Effector memory CD8-positive, alpha-beta T cell (primary cell): ENCODE results near the gene SHMT2.
A peak's percentile ranks its signal among the peaks of the same experiment; 100 is the strongest.

Source experiments
- ATAC-seq: fragments of 150-1000 bp; cut with Tn5 transposase; replicated peaks from 2 replicates; pipeline ENCODE4 v1.10.0; 2021; ENCODE audit warnings: mild to moderate bottlenecking, moderate library complexity
- DNase-seq, 3 experiments: peaks; one replicate each; pipeline ENCODE4 v3.0.0; 2021
- H3K27ac Mint-ChIP-seq, 2 donors: one replicate each; pipeline ENCODE4 v1.8.0; 2022; ENCODE audit warnings: mild to moderate bottlenecking in 2 of 2, mixed read lengths in 2 of 2, moderate library complexity in 2 of 2
- H3K27me3 Mint-ChIP-seq, 2 donors: one replicate each; pipeline ENCODE4 v1.8.0; 2022; ENCODE audit warnings: mixed read lengths in 2 of 2
- H3K36me3 Mint-ChIP-seq: one replicate; pipeline ENCODE4 v1.8.0; 2022; ENCODE audit warnings: mild to moderate bottlenecking, moderate library complexity, mixed read lengths; ENCODE audit not compliant: insufficient read depth
- H3K4me1 Mint-ChIP-seq, 2 donors: one replicate each; pipeline ENCODE4 v1.8.0; 2022; ENCODE audit warnings: low read depth in 2 of 2, mixed read lengths in 2 of 2
- H3K4me3 Mint-ChIP-seq, 2 donors: one replicate each; pipeline ENCODE4 v1.8.0; 2022; ENCODE audit warnings: mild to moderate bottlenecking in 2 of 2, mixed read lengths in 2 of 2, moderate library complexity in 2 of 2
- H3K9me3 Mint-ChIP-seq, 2 donors: one replicate each; pipeline ENCODE4 v1.8.0; 2022; ENCODE audit warnings: mixed read lengths in 2 of 2

Gene SHMT2

DNA sequence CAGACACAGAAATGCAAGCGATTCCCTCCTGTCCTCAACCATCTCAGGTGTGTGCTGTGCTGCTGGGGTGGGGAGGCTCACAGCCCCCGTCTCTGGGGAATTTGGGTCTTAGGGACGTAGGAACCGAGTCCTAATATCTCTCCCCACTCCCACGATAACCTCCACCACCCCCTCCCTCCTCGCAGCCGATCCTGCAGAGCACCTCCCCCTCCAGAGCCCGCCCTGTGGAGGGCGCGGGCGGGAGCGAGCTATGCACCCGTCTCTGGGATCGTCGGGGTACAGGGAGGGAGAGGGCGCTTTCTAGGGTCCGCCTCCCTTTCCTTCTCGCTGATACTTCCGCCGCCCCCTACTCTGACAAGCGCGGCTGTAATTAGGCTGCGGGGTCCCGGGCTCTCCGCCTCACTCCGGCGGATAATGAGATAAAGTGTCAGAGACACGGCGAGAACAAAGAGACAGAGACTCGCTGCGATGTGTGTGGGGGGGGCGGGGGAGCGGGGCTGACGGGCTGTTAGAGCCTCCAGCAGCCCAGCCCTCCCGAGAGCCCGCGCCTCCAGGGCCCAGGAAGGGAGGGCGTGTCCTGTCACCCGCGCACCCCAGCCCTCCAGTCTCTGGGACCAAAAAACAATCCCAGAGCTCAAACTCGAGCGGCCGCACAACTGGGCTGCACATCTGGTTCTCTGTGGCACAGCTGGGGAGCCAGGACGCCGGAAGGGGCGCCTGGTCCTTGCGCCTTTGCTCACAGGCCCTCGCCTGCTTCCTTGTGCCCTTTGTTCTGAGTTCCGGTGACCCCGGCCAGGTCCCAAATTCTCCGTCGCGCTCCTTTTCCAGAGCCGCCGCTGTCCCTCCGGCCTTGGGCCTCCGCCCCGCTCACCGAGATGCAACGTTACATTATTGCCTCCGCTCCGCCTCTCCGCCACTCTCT is 8.7 kb downstream of the SHMT2 start:
- Mint-ChIP-seq H3K9me3 (no peaks in the 10 kb centered on the region), H3K4me1 (peaks cover 57 to 61% of the 10 kb centered on the region in 2 donors), H3K4me3 (peak overlapping the region; percentile 82 to 91), H3K27ac (peak overlapping the region in 1 of 2 donors; percentile 32), H3K36me3 (peaks cover 26% of the 10 kb centered on the region), H3K27me3 (peaks cover 69 to 82% of the 10 kb centered on the region in 2 donors)
- ATAC-seq (no peak), DNase-seq (no peak)

GRCh38 chr12:57238854-57239554 is 9.5 kb downstream of the SHMT2 start:
- ATAC-seq = peak; percentile 67
- peaks cover 75 to 90% of the 10 kb centered on the region in 2 donors for H3K27me3 Mint-ChIP-seq
- H3K9me3 Mint-ChIP-seq = no peaks in the 10 kb centered on the region
- DNase-seq = peak; percentile 87 to 88 (median 88)
- peaks cover 60 to 67% of the 10 kb centered on the region in 2 donors for H3K4me1 Mint-ChIP-seq
- H3K36me3 Mint-ChIP-seq = peaks cover 29% of the 10 kb centered on the region
- peak overlapping the region; percentile 82 to 91 for H3K4me3 Mint-ChIP-seq
- peak overlapping the region; percentile 32 to 55 for H3K27ac Mint-ChIP-seq

DNA sequence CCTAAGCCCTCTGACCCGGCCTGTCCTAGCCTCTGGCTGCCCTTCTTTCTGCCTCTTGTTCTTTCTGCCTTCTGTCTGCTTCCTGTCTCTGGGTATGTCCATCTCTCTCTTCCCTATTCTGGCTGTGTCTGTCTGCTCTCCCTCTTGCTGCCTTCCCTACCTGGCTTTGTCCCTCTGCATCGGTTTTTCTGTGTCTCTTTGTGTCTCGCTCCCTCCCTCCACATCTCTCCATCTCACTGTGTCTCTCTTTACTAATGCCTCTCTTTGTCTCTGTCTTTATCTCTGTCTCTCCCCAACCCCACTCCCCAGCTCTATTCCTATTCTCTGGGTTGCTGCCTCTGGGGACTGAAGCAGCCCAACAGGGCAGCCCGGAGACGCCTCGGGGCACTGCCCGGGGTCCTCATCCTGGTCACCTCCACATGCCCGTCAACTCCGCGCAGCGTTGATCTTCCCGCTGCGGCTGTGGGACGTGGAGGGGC is 10.1 kb downstream of the SHMT2 start:
- Mint-ChIP-seq H3K27me3 (peaks cover 80 to 96% of the 10 kb centered on the region in 2 donors), H3K9me3 (no peaks in the 10 kb centered on the region), H3K4me3 (peak overlapping the region; percentile 82 to 91), H3K27ac (peak overlapping the region in 1 of 2 donors; percentile 55), H3K4me1 (peaks cover 57 to 70% of the 10 kb centered on the region in 2 donors), H3K36me3 (peaks cover 29% of the 10 kb centered on the region)
- peak; percentile 0 for ATAC-seq
- no peak for DNase-seq

DNA sequence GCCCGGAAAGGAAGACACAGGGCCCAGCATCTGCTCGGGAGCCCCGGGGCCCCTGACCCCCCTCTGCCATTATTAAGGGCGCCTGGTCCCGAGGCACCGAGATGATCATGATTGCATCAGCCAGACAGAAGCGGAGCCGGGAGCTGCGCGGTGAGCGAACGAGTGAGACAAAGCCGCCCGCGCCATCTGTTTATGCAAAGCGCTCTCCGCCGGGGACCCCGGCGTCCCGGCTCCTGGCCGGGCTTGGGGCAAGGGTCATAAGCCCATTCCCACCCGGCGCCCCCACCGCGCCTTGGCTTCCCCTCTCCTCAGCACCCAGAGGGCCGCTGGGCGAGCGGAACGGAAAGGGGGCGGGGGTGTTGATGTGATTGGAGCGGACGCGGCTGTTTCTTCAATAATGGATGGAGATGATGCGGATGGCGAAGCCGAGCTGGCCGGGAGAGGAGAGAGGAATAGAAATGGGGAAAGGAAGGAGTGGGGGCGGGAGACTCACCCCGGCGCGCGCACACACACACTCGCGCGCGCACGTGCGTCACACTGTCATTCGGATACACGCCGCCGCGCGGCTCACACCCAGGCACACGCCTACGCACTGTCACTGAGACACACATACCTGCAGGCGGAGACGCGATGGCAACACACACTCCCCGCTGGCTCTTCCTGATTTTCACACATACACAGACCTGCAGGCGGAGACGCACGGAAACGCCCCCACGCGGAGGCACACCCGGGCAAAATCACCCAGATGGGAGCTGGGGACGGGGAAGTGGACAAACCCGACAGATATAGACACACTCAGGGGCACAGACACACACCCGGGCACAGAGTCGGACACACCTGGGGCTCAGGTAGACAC is 10.8 kb downstream of the SHMT2 start:
- Mint-ChIP-seq H3K9me3 (no peaks in the 10 kb centered on the region), H3K4me3 (peak overlapping the region; percentile 82 to 91), H3K27me3 (peaks cover 80 to 100% of the 10 kb centered on the region in 2 donors), H3K4me1 (peaks cover 57 to 70% of the 10 kb centered on the region in 2 donors), H3K36me3 (peaks cover 29% of the 10 kb centered on the region), H3K27ac (peak overlapping the region; percentile 18 to 55)
- DNase-seq = peak in 2 of 3 experiments; percentile 53 to 54
- peak; percentile 63 for ATAC-seq

GRCh38 chr12:57240926-57241401 is 11.5 kb downstream of the SHMT2 start:
- H3K27ac Mint-ChIP-seq = peak overlapping the region; percentile 18 to 55
- DNase-seq = no peak
- H3K4me3 Mint-ChIP-seq = peak overlapping the region; percentile 82 to 91
- peaks cover 78 to 94% of the 10 kb centered on the region in 2 donors for H3K27me3 Mint-ChIP-seq
- H3K4me1 Mint-ChIP-seq = peaks cover 55 to 70% of the 10 kb centered on the region in 2 donors
- peaks cover 29% of the 10 kb centered on the region for H3K36me3 Mint-ChIP-seq
- no peak for ATAC-seq
- H3K9me3 Mint-ChIP-seq = no peaks in the 10 kb centered on the region

DNA sequence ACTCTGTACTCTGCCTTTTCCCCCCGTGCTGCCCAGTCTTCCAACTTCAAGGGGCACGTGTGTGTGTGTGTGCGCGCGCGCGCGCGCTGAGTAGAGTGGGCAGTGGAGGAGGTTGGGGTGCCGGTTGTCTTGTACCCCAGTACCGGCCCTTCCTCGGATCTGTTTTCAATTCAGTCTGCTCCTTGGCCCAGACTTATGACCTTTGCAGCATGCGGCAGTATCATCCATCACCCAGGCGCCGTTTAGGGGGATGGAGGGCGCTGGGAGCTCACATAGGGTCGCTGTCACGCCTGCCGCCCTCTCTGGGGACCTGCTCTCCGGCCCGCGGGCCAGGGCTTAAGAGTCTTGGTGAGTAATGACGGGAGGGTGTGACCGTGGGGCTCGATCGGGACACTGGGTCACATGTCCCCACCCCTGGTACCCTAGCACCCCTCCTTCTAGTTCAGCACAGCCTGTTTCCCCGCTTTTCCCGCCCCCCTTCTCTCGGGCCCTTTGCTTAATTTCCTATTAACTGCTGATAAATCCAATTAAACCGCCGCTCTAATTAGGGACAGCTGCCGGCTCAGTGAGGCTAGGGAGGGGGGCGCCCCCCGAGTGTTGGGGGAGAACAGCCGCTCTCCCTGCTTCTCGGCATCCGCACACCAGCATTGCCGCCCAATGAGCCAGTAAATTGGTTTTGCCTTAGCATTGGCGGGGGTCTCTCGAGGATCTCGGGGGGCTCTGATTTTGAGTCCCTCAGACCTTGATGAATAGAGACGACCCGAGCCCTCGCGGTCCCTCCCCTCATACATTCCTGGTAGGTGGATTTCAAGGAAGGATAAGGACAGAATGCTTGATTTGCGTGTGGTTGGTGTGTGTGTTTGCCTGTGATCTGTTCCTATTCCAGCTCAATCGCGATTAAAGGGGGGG is 12.1 kb downstream of the SHMT2 start:
- peaks cover 72 to 91% of the 10 kb centered on the region in 2 donors for H3K27me3 Mint-ChIP-seq
- H3K4me1 Mint-ChIP-seq = peaks cover 52 to 63% of the 10 kb centered on the region in 2 donors
- H3K27ac Mint-ChIP-seq = peak overlapping the region in 1 of 2 donors; percentile 52

DNA sequence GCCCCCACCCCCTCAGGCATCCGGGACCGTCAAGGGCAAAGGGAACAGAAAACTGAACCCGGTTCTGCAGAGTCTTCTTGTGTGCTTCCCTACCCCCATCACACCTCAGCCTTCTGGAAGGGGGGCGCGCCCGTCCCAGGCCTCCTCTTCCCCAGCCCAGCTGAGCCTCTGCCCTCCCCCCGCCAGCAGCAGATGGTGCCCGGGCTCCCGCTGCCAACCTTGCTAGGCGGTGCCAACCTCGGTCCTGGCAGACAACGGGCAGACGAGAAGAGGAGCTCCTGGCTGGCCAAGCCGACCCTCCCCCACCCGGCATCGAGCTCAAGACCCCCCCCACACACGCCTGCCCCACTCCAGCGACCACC is 12.8 kb downstream of the SHMT2 start:
- peak overlapping the region; percentile 32 to 62 for H3K27ac Mint-ChIP-seq
- no peaks in the 10 kb centered on the region for H3K9me3 Mint-ChIP-seq
- peaks cover 25% of the 10 kb centered on the region for H3K36me3 Mint-ChIP-seq

More for the DNA sequence above, 12.1 kb downstream of the SHMT2 start:
- Mint-ChIP-seq H3K36me3 (peaks cover 25% of the 10 kb centered on the region), H3K4me3 (peak overlapping the region; percentile 82 to 91), H3K9me3 (no peaks in the 10 kb centered on the region)
- DNase-seq (no peak), ATAC-seq (no peak)

GRCh38 chr12:57242691-57243454 is 13.4 kb downstream of the SHMT2 start:
- Mint-ChIP-seq H3K27ac (peak overlapping the region; percentile 32 to 62), H3K4me1 (peaks cover 44 to 52% of the 10 kb centered on the region in 2 donors), H3K27me3 (peaks cover 59 to 84% of the 10 kb centered on the region in 2 donors), H3K9me3 (no peaks in the 10 kb centered on the region), H3K4me3 (peak overlapping the region; percentile 82 to 91), H3K36me3 (peaks cover 25% of the 10 kb centered on the region)
- DNase-seq = peak; percentile 55 to 59 (median 58)
- peak; percentile 8 for ATAC-seq

More for the DNA sequence above, 12.8 kb downstream of the SHMT2 start:
- Mint-ChIP-seq H3K4me1 (peaks cover 48 to 58% of the 10 kb centered on the region in 2 donors), H3K4me3 (peak overlapping the region; percentile 82 to 91), H3K27me3 (peaks cover 65 to 90% of the 10 kb centered on the region in 2 donors)
- no peak for DNase-seq
- no peak for ATAC-seq

DNA sequence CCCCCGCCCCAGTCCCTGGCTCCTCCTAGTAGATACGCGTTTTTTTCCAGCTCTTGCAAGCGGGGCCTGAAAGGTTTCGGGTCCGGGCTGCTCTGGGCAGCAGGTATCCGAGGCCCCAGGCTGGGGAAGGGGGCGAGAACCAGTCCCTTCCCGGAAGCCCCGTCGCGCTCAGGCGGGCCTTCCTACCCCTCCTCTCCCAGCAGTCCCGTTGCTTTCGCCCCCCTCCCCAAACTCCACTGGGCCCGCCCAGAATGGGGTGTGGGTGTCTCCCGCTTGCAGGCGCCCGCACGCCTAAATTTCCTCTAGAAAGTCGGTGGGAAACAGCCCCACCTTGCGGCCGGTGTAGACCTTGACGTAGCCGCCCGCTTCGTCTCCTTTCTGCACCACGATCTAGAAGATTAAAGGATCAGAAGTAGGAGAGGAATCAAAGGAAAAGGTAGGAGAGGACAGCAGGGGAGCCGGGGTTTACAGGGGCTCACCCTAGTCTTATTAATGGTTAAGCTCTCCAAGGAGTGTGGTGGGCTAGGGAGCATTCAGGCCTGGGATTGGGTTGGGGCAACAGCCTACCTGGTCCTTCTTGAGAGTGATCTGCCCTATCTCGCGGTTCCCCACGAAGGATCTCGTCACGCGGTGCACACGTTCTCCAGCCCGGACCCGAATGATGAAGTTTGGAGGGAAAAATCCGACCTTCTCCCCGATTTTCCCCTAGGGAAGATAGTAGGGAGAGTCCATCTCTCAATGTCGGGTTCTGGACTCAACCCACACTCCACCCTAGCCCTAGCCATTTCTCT is 14.2 kb downstream of the SHMT2 start:
- Mint-ChIP-seq H3K9me3 (no peaks in the 10 kb centered on the region), H3K4me3 (peak overlapping the region; percentile 82 to 91), H3K27me3 (peaks cover 54 to 80% of the 10 kb centered on the region in 2 donors), H3K27ac (peak overlapping the region in 1 of 2 donors; percentile 21), H3K4me1 (peaks cover 40 to 49% of the 10 kb centered on the region in 2 donors), H3K36me3 (peaks cover 23% of the 10 kb centered on the region)
- ATAC-seq (peak; percentile 40), DNase-seq (peak; percentile 77 to 83 (median 80))

- Mint-ChIP-seq H3K27ac (peak overlapping the region in 1 of 2 donors; percentile 21), H3K4me3 (peak overlapping the region; percentile 82 to 91), H3K36me3 (peaks cover 19% of the 10 kb centered on the region), H3K27me3 (peaks cover 48 to 80% of the 10 kb centered on the region in 2 donors), H3K9me3 (no peaks in the 10 kb centered on the region), H3K4me1 (peaks cover 34 to 45% of the 10 kb centered on the region in 2 donors)
- ATAC-seq = no peak
- no peak for DNase-seq
Measured at GRCh38 chr12:57244312-57244696, 14.8 kb downstream of the SHMT2 start.
